Fibroblast of the aortic adventitia (primary cell): Measurements from ENCODE around the gene ZNF385D. TPM values are rescaled to one million over a fixed set of nuclear protein-coding genes. Genes with fewer than 3 reads are reported as not detected.

ENCODE experiments used
- DNase-seq: peaks from one replicate; pipeline ENCODE4 v3.0.0-alpha.2; 2010; ENCODE audit warnings: low read depth
- H3K4me3 ChIP-seq: 2 replicates; pipeline ENCODE4 v1.5.1; 2011; ENCODE audit warnings: low read depth, mild to moderate bottlenecking, control low read depth, low read length, moderate library complexity
- CTCF ChIP-seq: IDR thresholded peaks from 2 replicates; pipeline ENCODE4 v1.5.1; 2011; ENCODE audit warnings: mild to moderate bottlenecking, low read length, control low read depth, inconsistent platforms; ENCODE audit not compliant: insufficient read depth
- total RNA-seq: library from RNA; depleted of rRNA; stranded (reverse); fragments of >200 nt; gene quantifications from 2 replicates; pipeline ENCODE4 v1.2.3, GENCODE V29; 2012; ENCODE audit warnings: low replicate concordance

The ZNF385D gene
- 0.57 and 11.5 TPM in 2 replicates for total RNA-seq

DNA sequence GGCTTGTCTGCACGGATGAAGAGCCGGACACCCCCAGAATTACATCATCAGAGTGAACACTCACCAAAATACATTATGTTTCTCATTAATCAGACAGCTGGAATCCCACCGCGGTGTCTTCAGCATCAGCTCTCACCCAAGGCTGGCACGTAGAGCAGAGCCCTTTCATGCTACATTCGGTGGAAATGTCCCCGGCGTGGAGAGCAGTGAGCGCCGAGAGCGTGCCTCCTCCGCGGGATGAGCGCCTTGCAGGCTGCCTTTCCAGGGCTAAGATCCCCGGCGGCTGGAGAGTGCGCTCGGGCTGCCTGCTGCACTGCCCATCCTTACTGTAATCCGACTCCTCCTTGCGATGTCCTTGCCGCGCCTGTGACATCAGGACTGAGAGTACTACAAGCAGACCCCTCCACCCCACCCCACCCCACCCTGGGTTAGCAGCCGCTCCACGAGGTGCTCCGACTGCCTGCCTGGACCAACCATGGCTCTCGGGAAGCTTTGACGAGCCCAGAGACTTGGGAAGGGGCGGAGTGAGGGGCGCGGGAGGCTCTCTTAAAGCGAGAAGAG lies at the start of gene ZNF385D:
Gene ZNF385D, minus strand, starts transcription at position 380 of the 561 bp plus-strand sequence. Its CDS starts 294 bp downstream, at position 86.
- DNase-seq = peak; percentile 71
- H3K4me3 ChIP-seq = peak within 1 kb of the TSS; percentile 79
- TF ChIP-seq CTCF = no peak

GRCh38 chr3:21798356-21799088 lies 47.5 kb upstream of the ZNF385D start:
- no peak overlapping the region for H3K4me3 ChIP-seq
- TF ChIP-seq CTCF = no peak
- DNase-seq = no peak

GRCh38 chr3:21795921-21796320 lies 44.9 kb upstream of the ZNF385D start:
- TF ChIP-seq CTCF = no peak
- no peak overlapping the region for H3K4me3 ChIP-seq
- DNase-seq = no peak

DNA sequence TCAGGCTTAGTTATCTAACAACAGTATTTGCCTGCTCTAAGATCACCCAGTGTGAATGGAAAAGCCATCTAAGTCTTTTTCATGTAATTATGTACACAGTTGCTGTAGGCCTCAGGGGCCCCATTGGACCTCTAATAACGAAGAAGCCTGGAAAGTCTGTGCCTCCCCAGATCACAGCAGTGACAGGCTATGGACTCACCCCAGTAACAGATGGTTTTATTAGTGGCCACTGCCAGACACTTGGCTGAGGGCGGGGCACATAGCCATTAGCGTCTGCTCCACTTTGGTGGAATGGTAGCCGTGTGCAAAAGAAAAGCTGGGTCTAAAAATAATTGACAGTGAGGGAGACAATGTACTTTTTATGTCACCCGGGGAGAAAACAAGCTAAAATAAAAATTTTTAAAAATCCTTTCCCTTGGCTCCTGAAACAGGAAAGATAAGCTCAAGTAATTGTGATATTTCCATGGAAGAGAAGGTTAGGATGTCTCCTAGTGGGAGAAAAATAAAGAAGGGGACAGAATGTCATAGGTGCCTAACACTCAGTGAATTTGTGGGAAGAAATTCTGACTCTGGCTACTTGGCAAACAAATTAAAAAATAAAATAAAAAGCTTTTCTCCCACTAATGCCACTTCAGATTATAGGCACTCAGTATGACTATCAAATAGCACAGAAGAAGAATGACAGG lies 44.3 kb upstream of the ZNF385D start:
- no peak for TF ChIP-seq CTCF
- DNase-seq = no peak
- no peak overlapping the region for H3K4me3 ChIP-seq

GRCh38 chr3:21794291-21794690 lies 43.3 kb upstream of the ZNF385D start:
- H3K4me3 ChIP-seq = no peak overlapping the region
- no peak for DNase-seq
- no peak for TF ChIP-seq CTCF

DNA sequence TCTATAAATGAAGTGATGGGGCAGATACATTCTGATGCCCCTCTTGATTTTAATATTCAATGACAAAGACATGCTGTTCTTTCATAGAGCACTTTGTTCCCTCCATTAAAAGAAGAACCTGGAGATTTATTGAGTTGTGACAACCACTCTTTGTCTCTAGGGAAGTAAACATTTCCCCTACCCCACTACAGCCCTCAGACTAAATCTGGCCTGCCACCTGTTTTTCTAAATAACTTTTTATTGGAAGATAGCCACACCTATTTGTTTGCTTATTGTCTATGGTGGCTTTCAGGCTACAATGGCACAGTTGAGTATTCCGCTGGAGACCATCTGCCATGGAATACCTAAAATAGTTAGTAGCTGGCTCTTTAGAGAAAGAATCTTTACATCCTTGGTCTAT lies 41.2 kb upstream of the ZNF385D start:
- DNase-seq = no peak
- no peak for TF ChIP-seq CTCF

More for the DNA sequence above, 41.2 kb upstream of the ZNF385D start:
- no peak overlapping the region for H3K4me3 ChIP-seq
